GM20000 (cell line): Measurements from ENCODE around the gene EGFR.

Source experiments
- DNase-seq: peaks from one replicate; pipeline ENCODE4 v3.0.0; 2012; ENCODE audit warnings: low spot score
- TF ChIP-seq, protein P1 (sequence below): IDR thresholded peaks from 2 replicates; pipeline ENCODE4 v1.5.1; 2012; ENCODE audit warnings: mild to moderate bottlenecking, control low read depth; ENCODE audit errors: extremely low read depth, missing control alignments

The EGFR gene

DNA sequence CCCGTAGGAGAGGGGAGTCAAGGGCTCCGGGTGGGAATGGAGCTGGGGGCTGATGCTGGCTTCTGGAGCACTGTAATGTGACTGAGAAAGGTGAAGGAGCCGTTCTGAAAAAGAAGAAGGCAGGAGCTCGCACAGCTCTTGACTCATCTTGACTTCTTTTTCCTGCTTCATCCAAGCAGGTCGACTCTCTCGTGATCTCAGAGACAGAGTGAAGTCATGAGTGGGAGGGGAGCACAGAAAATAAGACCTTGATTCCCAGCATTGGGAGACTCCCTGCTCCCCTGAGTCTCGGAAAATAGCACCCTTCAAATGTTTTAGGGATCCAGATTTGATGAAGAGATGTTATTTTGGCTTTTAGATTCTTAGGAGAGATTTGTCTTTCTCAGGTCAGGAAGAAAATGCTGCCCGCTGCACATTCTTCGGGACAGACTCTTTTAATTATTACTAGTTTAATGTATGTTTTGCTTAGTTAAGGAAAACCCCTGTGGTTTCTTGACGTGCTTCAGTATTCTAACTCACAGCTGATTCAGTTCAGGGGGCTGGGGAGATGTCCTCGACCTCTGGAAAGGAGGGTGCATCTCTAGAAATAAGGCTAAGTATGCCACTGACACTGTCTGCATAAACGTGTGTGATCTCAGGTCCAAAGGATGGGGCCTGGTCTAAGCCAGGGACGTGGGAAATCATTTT is 34.1 kb downstream of the EGFR start:
- TF ChIP-seq, protein P1, sequence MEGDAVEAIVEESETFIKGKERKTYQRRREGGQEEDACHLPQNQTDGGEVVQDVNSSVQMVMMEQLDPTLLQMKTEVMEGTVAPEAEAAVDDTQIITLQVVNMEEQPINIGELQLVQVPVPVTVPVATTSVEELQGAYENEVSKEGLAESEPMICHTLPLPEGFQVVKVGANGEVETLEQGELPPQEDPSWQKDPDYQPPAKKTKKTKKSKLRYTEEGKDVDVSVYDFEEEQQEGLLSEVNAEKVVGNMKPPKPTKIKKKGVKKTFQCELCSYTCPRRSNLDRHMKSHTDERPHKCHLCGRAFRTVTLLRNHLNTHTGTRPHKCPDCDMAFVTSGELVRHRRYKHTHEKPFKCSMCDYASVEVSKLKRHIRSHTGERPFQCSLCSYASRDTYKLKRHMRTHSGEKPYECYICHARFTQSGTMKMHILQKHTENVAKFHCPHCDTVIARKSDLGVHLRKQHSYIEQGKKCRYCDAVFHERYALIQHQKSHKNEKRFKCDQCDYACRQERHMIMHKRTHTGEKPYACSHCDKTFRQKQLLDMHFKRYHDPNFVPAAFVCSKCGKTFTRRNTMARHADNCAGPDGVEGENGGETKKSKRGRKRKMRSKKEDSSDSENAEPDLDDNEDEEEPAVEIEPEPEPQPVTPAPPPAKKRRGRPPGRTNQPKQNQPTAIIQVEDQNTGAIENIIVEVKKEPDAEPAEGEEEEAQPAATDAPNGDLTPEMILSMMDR: no peak
- no peak for DNase-seq

DNA sequence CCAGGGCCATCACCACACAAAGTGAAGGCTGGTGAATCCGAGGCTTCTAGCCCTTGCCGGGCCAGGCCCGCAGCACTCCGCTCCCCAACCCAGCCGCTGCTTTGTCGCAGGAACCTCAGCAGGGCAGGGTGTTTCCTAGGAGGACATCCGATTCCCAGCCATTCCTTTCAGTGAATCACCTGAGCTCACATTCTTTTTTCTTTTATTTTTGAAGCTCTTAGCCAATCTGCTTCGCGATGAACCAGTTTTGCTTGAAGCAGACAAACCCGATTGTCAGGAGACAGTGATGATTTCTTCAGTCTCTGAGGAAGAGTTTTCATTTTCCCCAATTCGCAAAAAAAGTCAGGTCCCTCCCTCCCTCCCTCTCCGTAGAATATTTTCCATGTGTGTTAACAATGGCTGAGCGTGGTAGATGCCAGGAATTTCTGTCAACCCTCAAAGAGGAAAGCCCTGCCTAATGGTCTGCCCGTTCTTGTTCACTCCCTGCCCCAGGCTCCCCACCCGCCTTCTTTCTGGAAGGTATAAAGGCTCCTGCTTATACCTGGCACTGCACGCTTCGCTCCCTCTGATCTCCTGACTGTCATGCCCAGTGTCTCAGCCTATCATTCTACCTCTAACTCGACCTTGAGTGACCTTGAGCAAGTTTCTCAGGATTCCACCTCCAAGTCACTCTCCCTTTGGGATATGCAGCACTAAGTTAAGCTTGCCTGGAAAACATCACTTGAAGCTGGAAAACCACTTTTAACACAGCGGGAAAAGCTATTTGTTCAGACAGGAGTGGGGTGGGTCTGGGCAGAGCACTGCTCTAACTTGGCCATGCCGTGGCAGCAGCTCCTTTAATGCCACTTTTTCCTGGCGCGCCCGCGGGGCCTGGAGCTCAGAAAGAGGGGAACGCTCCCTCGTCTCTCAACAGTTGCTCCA is 35.1 kb downstream of the EGFR start:
- TF ChIP-seq, protein P1: no peak
- no peak for DNase-seq

DNA sequence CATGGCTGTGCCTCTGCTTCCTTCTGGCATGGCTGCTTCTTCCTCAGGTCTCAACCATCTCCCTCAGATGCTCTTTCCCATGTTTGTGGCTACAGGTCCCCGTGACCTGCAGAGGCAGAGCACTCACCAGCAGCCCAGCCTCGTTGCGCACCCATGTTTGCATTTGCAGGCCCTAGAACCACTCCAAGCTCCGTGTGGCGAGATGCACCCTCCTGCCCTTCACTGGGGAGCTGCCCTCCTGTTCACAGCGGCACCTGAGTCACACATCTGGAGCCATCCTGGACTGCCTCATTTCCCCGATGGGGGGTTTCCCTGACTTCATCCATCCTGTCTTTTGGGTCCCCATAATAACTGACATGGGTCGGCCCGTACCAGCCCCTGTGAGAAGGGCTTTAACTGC is 35.9 kb downstream of the EGFR start:
- TF ChIP-seq, protein P1: no peak
- DNase-seq: no peak

DNA sequence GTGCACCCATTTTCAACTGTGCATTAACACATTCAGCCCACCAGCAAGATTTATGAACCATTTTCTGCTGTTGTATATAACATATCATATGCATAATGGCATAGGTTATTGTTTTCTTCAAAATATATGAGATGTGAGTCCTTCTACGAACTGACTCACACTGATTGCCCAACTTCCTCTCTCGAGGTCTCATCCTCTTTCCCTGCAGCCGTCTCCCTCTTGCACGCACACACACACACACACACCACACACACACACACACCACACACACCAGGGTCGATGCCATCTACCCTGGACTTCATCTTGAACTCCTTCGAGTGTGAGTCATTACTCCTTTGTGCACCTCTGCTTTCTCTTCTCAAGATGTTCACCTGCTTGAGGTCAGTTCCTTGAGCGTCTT is 36.7 kb downstream of the EGFR start:
- no peak for DNase-seq
- TF ChIP-seq, protein P1: no peak

DNA sequence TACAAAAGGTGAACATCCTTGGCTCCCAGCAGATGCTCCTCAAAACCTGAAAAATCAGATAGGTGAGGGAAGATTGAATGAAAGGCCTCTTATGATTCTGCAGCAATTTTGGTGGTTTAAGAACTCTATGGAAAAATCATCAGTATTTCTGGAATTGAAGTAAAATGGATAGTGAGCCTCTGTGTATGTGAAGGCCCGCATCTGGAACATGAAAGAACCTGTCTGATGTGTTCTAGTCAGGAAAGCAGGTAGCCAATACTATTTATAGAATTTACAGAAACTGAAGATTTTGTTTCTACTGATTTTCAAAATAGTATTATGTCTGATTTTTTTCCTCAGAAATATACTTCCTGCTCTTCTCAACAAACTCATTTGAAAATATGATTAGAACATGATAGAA is 37.3 kb downstream of the EGFR start:
- no peak for DNase-seq
- TF ChIP-seq, protein P1: no peak

DNA sequence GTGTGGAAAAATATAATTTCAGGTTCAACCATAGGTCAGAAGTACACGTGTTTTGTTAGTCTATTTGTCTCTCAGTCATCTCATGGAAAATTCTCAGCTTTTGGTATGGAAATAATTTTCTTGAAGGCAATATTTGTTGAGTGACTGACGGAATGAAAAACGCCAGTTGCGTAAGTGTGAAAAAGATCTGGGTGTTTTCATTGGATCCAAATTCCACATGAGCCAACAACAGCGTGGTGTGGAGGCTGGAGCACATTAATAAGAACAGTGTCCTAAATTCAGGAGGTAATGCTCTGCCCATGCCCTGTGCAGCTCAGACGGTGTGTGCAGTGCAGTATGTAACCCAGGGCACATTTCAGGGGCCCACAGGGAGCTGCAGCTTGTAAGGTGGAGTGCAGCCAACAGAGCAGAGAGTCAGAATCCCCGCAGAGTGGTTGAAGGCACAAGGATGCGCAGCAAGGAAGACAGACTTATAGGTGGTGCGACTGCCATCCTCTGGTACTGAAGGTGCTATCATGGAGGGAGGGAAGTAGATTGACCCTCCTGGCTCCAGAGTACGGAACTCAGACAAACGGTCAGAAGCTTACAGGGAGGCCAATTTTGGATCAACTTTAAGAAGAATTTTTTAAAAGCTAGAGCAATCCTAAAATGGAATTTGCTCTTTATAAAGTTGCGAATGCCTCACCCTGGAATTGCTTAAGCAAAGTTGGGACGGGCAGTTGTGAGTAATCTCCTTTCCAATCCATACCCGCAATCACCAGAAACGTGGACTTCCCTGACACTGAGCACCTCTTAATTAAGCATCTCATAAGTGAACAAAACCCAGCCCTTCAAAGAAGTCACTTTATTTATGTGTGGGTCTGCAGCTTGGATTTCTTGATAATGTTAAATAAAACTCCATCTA is 38.0 kb downstream of the EGFR start:
- no peak for DNase-seq

More for the DNA sequence above, 38.0 kb downstream of the EGFR start:
- TF ChIP-seq, protein P1: no peak
